ENCODE measurements around the gene NPTX1. TPM values are rescaled to one million over a fixed set of nuclear protein-coding genes. Genes with fewer than 3 reads are reported as not detected.

The NPTX1 gene
- total and polyA plus RNA-seq, 4 donors: under 0.01 TPM; not detected in 3

- H3K9me3 ChIP-seq (ENCODE audit: control insufficient read depth in 4 of 4, low read length in 3 of 4): no peaks in the 10 kb centered on the region
- 71% methylated on average over 15 of the region's 15 CpGs for WGBS
- H3K9ac ChIP-seq (ENCODE audit: low read depth in 1 of 2, low read length in 2 of 2): no peak overlapping the region
- DNase-seq (ENCODE audit: low spot score): no peak
- H3K27me3 ChIP-seq (ENCODE audit: control insufficient read depth in 4 of 4, insufficient read depth in 4 of 4, low read length in 3 of 4): peaks cover 0 to 18% (median under 1%) of the 10 kb centered on the region in 4 donors
- no peak overlapping the region for H3K27ac ChIP-seq (ENCODE audit: low read depth in 1 of 2, low read length in 2 of 2)
- H3K4me3 ChIP-seq (ENCODE audit: low read depth in 1 of 3, low read length in 3 of 3): no peak overlapping the region
- H3K36me3 ChIP-seq (ENCODE audit: control insufficient read depth in 4 of 4, insufficient read depth in 3 of 4, low read depth in 1 of 4, low read length in 3 of 4): no peaks in the 10 kb centered on the region
- no peaks in the 10 kb centered on the region for H3K4me1 ChIP-seq (ENCODE audit: control insufficient read depth in 4 of 4, insufficient read depth in 4 of 4, low read length in 3 of 4)
- TF ChIP-seq RAD21 (IDR thresholded peaks at IDR 0.05) (no peak), EGR1 (IDR thresholded peaks at IDR 0.05; ENCODE audit: low read depth in 2 of 2) (no peak), ATF3 (IDR thresholded peaks at IDR 0.05) (no peak), TAF1 (conservative IDR thresholded peaks at IDR 0.05) (no peak), RXRA (IDR thresholded peaks at IDR 0.05) (no peak), YY1 (IDR thresholded peaks at IDR 0.05) (no peak), GABPA (IDR thresholded peaks at IDR 0.05 in 1 of 2, conservative IDR thresholded peaks at IDR 0.05 in 1 of 2) (no peak), SP1 (IDR thresholded peaks at IDR 0.05) (no peak), ZBTB33 (IDR thresholded peaks at IDR 0.05) (no peak), HNF4A (conservative IDR thresholded peaks at IDR 0.05) (no peak), REST (IDR thresholded peaks at IDR 0.05) (no peak), NR2F2 (IDR thresholded peaks at IDR 0.05) (no peak), FOXA2 (IDR thresholded peaks at IDR 0.05) (no peak), JUND (IDR thresholded peaks at IDR 0.05) (no peak), HNF4G (IDR thresholded peaks at IDR 0.05) (no peak), FOXA1 (IDR thresholded peaks at IDR 0.05) (no peak)
- TF ChIP-seq, protein P1, sequence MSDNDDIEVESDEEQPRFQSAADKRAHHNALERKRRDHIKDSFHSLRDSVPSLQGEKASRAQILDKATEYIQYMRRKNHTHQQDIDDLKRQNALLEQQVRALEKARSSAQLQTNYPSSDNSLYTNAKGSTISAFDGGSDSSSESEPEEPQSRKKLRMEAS (IDR thresholded peaks at IDR 0.05): no peak
- TF ChIP-seq, protein P2, sequence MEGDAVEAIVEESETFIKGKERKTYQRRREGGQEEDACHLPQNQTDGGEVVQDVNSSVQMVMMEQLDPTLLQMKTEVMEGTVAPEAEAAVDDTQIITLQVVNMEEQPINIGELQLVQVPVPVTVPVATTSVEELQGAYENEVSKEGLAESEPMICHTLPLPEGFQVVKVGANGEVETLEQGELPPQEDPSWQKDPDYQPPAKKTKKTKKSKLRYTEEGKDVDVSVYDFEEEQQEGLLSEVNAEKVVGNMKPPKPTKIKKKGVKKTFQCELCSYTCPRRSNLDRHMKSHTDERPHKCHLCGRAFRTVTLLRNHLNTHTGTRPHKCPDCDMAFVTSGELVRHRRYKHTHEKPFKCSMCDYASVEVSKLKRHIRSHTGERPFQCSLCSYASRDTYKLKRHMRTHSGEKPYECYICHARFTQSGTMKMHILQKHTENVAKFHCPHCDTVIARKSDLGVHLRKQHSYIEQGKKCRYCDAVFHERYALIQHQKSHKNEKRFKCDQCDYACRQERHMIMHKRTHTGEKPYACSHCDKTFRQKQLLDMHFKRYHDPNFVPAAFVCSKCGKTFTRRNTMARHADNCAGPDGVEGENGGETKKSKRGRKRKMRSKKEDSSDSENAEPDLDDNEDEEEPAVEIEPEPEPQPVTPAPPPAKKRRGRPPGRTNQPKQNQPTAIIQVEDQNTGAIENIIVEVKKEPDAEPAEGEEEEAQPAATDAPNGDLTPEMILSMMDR (IDR thresholded peaks at IDR 0.05; ENCODE audit: low read depth, low read length, missing input control): no peak
These were observed 10.2 kb downstream of the NPTX1 start for GRCh38 chr17:80466188-80466705.
